ENCODE results near the gene KRT6B. TPM values are rescaled to one million over a fixed set of nuclear protein-coding genes. Genes with fewer than 3 reads are reported as not detected.

KRT6B gene
- total and polyA plus RNA-seq, 2 donors (not counting 3 experiments of a cell fraction or from before 2014, with no cell fraction given): 0.03 TPM; not detected in 1

DNA sequence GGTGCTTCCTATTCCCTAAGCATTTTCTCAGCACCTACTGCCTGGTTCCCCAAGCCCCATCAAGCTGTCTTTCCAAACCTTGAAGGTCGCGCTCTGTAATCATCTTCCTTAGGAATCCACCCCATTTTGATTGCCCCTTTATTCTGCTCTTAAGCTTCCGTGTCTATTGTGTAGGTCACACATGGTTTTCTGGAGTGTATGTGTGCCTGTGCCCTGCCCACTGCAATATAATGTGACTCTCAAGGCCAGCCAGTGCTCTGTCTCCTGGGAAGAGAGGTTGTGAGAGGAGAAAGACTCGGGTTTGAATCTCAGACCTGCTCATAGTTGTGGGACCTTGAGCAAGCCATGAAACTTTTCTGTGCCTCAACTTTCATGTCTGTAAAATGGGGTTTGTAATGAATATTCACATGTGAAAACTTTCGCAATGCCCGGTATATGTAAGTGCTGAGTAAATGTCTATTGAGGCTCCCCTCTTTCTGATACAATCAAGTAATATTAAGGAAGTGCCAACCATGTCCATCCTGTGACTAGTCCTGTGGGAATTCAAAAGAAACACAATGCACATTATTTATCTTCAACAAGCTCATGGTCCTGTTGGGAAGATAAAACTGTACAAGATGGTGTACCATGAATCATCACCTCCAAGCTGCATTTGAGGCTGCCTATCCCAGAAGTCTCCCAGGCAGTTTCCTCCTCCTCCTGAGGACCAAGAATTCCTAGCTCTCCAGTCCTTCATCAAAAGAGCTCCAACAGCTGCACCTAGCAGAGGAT is 17.0 kb downstream of the KRT6B start:
- no peaks in the 10 kb centered on the region for H3K9me1 ChIP-seq (replicated peaks; ENCODE audit: control insufficient read depth, extremely low read depth, insufficient read depth, low read length)
- TF ChIP-seq JUN (IDR thresholded peaks at IDR 0.05; ENCODE audit: borderline replicate concordance, insufficient read depth, insufficient read length, low read depth): no peak
- no peak for TF ChIP-seq EZH2 (IDR thresholded peaks at IDR 0.05; ENCODE audit: borderline replicate concordance, low read depth, low read length, severe bottlenecking)
- TF ChIP-seq, protein P1, sequence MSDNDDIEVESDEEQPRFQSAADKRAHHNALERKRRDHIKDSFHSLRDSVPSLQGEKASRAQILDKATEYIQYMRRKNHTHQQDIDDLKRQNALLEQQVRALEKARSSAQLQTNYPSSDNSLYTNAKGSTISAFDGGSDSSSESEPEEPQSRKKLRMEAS (IDR thresholded peaks at IDR 0.05; ENCODE audit: insufficient read depth, insufficient read length): no peak
- TF ChIP-seq FOS (IDR thresholded peaks at IDR 0.05; ENCODE audit: borderline replicate concordance, insufficient read depth, low read length): no peak
- TF ChIP-seq MYC (IDR thresholded peaks at IDR 0.05; ENCODE audit: low read depth, low read length): no peak
- TF ChIP-seq POLR2A (IDR thresholded peaks at IDR 0.05; ENCODE audit: low read depth, low read length): no peak
- no peak overlapping the region for H3K4me2 ChIP-seq (ENCODE audit: insufficient read depth, low read length)
- H3K4me1 ChIP-seq (ENCODE audit: control insufficient read depth, extremely low read depth, insufficient read depth, low read length): no peaks in the 10 kb centered on the region
- no peak for DNase-seq (ENCODE audit: low read depth, low spot score)
- H3K36me3 ChIP-seq (ENCODE audit: control insufficient read depth in 2 of 2, extremely low read depth in 1 of 2, insufficient read depth in 2 of 2, low read length in 2 of 2): no peaks in the 10 kb centered on the region
- CTCF ChIA-PET: no interaction called here
- H3K27me3 ChIP-seq (ENCODE audit: control insufficient read depth in 2 of 2, insufficient read depth in 2 of 2, low read length in 2 of 2): no peaks in the 10 kb centered on the region
- no peak for FAIRE-seq
- intact Hi-C loops (cut with micrococcal nuclease): no loop called here
- dilution Hi-C loops (cut with MboI; ENCODE audit: extremely low pct_ligation_motif_present, low sequenced_read_pairs): no loop called here
- no peaks in the 10 kb centered on the region for H4K20me1 ChIP-seq (replicated peaks; ENCODE audit: control insufficient read depth, extremely low read depth, insufficient read depth, low read length)
- H3K79me2 ChIP-seq (ENCODE audit: control insufficient read depth, insufficient read depth, low read length): no peaks in the 10 kb centered on the region
- H3K9ac ChIP-seq (replicated peaks; ENCODE audit: extremely low read depth, insufficient read depth, low read length): no peak overlapping the region
- no peak overlapping the region for H2AFZ ChIP-seq (ENCODE audit: low read depth, low read length)
- no peaks in the 10 kb centered on the region for H3K9me3 ChIP-seq (replicated peaks; ENCODE audit: control insufficient read depth, insufficient read depth, low read length)
- H3K4me3 ChIP-seq (replicated peaks in 1 of 3; ENCODE audit: insufficient read depth in 1 of 3, low read depth in 1 of 3, low read length in 3 of 3): no peak overlapping the region
- POLR2A ChIA-PET: no interaction called here
- H3K27ac ChIP-seq (ENCODE audit: insufficient read depth, low read depth, low read length): no peak overlapping the region
- BruUV-seq (replicated peaks): no TSS peak

DNA sequence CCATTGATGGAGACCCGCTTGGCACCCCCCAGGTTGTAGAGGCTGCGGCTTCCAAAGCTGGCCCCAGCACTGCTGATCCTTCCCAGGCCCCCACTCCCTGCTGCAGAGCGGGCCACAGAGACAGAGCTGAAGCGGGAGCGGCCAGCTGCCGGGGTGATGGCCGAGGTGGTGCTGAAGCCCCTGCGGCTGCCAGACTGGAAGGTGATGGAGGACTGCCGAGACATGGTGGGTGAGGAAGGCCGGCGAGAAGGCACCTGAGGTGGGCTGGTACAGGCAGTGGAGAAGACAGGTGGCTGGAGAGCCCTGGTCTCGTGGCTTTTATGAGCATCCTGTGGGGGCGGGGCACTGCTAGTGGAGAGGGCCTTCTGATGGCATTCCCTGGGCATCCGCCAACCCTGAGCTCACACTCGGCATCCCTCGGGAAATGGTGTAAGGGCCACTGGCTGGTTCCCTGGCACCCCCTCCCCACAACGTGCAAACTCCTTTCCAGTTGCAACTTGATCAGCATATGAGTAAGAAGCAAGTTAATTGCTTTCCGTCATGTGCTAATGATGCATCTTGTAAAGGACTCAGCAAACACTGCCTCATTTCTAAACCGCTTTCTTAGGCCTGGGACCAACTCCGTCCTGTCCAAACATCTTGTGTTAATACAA is 17.7 kb downstream of the KRT6B start, which contains the start of gene KRT75:
Gene KRT75 (minus strand): TSS at position 291 of the 653 bp plus-strand sequence. CDS start 67 bp downstream, at position 224.
- Histone ChIP-seq H4K20me1 (replicated peaks; ENCODE audit: control insufficient read depth, extremely low read depth, insufficient read depth, low read length) (no peaks in the 10 kb centered on the region), H3K9me1 (replicated peaks; ENCODE audit: control insufficient read depth, extremely low read depth, insufficient read depth, low read length) (no peaks in the 10 kb centered on the region), H3K4me2 (ENCODE audit: insufficient read depth, low read length) (no peak within 1 kb of the TSS), H2AFZ (ENCODE audit: low read depth, low read length) (no peak within 1 kb of the TSS), H3K36me3 (ENCODE audit: control insufficient read depth in 2 of 2, extremely low read depth in 1 of 2, insufficient read depth in 2 of 2, low read length in 2 of 2) (no peaks in the 10 kb centered on the region), H3K79me2 (ENCODE audit: control insufficient read depth, insufficient read depth, low read length) (no peaks in the 10 kb centered on the region), H3K27me3 (ENCODE audit: control insufficient read depth in 2 of 2, insufficient read depth in 2 of 2, low read length in 2 of 2) (no peaks in the 10 kb centered on the region), H3K9me3 (replicated peaks; ENCODE audit: control insufficient read depth, insufficient read depth, low read length) (no peaks in the 10 kb centered on the region), H3K4me1 (ENCODE audit: control insufficient read depth, extremely low read depth, insufficient read depth, low read length) (no peaks in the 10 kb centered on the region), H3K27ac (ENCODE audit: insufficient read depth, low read depth, low read length) (no peak within 1 kb of the TSS), H3K9ac (replicated peaks; ENCODE audit: extremely low read depth, insufficient read depth, low read length) (no peak within 1 kb of the TSS), H3K4me3 (replicated peaks in 1 of 3; ENCODE audit: insufficient read depth in 1 of 3, low read depth in 1 of 3, low read length in 3 of 3) (no peak within 1 kb of the TSS)
- DNase-seq (ENCODE audit: low read depth, low spot score) (no peak), FAIRE-seq (no peak)
- BruUV-seq (replicated peaks): no TSS peak
- ChIA-PET CTCF (no interaction called here), POLR2A (no interaction called here)
- intact Hi-C loops (cut with micrococcal nuclease) (no loop called here), dilution Hi-C loops (cut with MboI; ENCODE audit: extremely low pct_ligation_motif_present, low sequenced_read_pairs) (no loop called here)
- TF ChIP-seq, protein P2, sequence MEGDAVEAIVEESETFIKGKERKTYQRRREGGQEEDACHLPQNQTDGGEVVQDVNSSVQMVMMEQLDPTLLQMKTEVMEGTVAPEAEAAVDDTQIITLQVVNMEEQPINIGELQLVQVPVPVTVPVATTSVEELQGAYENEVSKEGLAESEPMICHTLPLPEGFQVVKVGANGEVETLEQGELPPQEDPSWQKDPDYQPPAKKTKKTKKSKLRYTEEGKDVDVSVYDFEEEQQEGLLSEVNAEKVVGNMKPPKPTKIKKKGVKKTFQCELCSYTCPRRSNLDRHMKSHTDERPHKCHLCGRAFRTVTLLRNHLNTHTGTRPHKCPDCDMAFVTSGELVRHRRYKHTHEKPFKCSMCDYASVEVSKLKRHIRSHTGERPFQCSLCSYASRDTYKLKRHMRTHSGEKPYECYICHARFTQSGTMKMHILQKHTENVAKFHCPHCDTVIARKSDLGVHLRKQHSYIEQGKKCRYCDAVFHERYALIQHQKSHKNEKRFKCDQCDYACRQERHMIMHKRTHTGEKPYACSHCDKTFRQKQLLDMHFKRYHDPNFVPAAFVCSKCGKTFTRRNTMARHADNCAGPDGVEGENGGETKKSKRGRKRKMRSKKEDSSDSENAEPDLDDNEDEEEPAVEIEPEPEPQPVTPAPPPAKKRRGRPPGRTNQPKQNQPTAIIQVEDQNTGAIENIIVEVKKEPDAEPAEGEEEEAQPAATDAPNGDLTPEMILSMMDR (IDR thresholded peaks at IDR 0.05; ENCODE audit: extremely low read depth in 1 of 2, insufficient read depth in 1 of 2, low read depth in 1 of 2, low read length in 2 of 2): no peak
- TF ChIP-seq JUN (IDR thresholded peaks at IDR 0.05; ENCODE audit: borderline replicate concordance, insufficient read depth, insufficient read length, low read depth) (no peak), POLR2A (IDR thresholded peaks at IDR 0.05; ENCODE audit: low read depth, low read length) (no peak), MYC (IDR thresholded peaks at IDR 0.05; ENCODE audit: low read depth, low read length) (no peak), GATA2 (IDR thresholded peaks at IDR 0.05; ENCODE audit: insufficient read depth, insufficient read length, low read depth, low read length) (no peak), EZH2 (IDR thresholded peaks at IDR 0.05; ENCODE audit: borderline replicate concordance, low read depth, low read length, severe bottlenecking) (no peak), POLR2AphosphoS5 (IDR thresholded peaks at IDR 0.05; ENCODE audit: insufficient read depth, low read depth, low read length) (no peak), FOS (IDR thresholded peaks at IDR 0.05; ENCODE audit: borderline replicate concordance, insufficient read depth, low read length) (no peak)
- TF ChIP-seq, protein P1 (IDR thresholded peaks at IDR 0.05; ENCODE audit: insufficient read depth, insufficient read length): no peak
